Calu3 (cell line): Measurements from ENCODE around the gene DUT. TPM values are rescaled to one million over a fixed set of nuclear protein-coding genes. Genes with fewer than 3 reads are reported as not detected.

Experiments used
- BruUV-seq: library from RNA; stranded (reverse); fragments of 400-500 nt; replicated peaks from 2 replicates; lab custom pipeline; 2021; lab: Mats Ljungman, UMichigan
- CTCF ChIA-PET: fragments of 300-600 bp; sonication (Branson Sonifier 250); formaldehyde crosslinking; loops from one replicate; lab custom pipeline; 2022; ENCODE audit warnings: antibody characterized with exemption; lab: Charles Lee
- DNase-seq: peaks from one replicate; pipeline ENCODE4 v3.0.0; 2022
- H3K27ac Mint-ChIP-seq: one replicate; pipeline ENCODE4 v1.8.0; 2022; ENCODE audit warnings: mixed read lengths; ENCODE audit not compliant: unreplicated experiment
- H3K27me3 Mint-ChIP-seq: one replicate; pipeline ENCODE4 v1.8.0; 2022; ENCODE audit warnings: mixed read lengths; ENCODE audit not compliant: unreplicated experiment
- H3K36me3 Mint-ChIP-seq: one replicate; pipeline ENCODE4 v1.8.0; 2022; ENCODE audit warnings: mild to moderate bottlenecking, moderate library complexity, mixed read lengths; ENCODE audit not compliant: insufficient read depth, unreplicated experiment
- H3K4me1 Mint-ChIP-seq: one replicate; pipeline ENCODE4 v1.8.0; 2022; ENCODE audit warnings: mild to moderate bottlenecking, low read depth, mixed read lengths; ENCODE audit not compliant: unreplicated experiment
- H3K4me3 Mint-ChIP-seq: one replicate; pipeline ENCODE4 v1.8.0; 2022; ENCODE audit warnings: mild to moderate bottlenecking, low read depth, moderate library complexity, mixed read lengths; ENCODE audit not compliant: unreplicated experiment
- H3K9me3 Mint-ChIP-seq: one replicate; pipeline ENCODE4 v1.8.0; 2022; ENCODE audit warnings: low read depth, mixed read lengths; ENCODE audit not compliant: unreplicated experiment
- CTCF ChIP-seq: fragments of 200-600 bp; IDR thresholded peaks from one replicate; pipeline ENCODE4 v1.8.0; 2022; ENCODE audit warnings: antibody characterized with exemption; ENCODE audit not compliant: unreplicated experiment
- intact Hi-C: fragments of 100-400 bp; cut with micrococcal nuclease; formaldehyde crosslinking; loops from one replicate; pipeline ENCODE4 v1.10.0; 2022; ENCODE audit not compliant: unreplicated experiment
- total RNA-seq: library from RNA; stranded (reverse); gene quantifications from 2 replicates; pipeline ENCODE4 v1.2.3, GENCODE V29; 2022

The DUT gene
- total RNA-seq, 1 experiment from 2014 or later, result 116 TPM

- H3K4me3 Mint-ChIP-seq, result no peak overlapping the region
- H3K27me3 Mint-ChIP-seq, result no peaks in the 10 kb centered on the region
- no peak for TF ChIP-seq CTCF
- no TSS peak for BruUV-seq
- H3K36me3 Mint-ChIP-seq, result no peaks in the 10 kb centered on the region
- no peak overlapping the region for H3K27ac Mint-ChIP-seq
- intact Hi-C loops, result no loop called here
- no peaks in the 10 kb centered on the region for H3K4me1 Mint-ChIP-seq
- CTCF ChIA-PET, result no interaction called here
- H3K9me3 Mint-ChIP-seq, result no peaks in the 10 kb centered on the region
- no peak for DNase-seq
Measured at GRCh38 chr15:48391950-48392349, 60.7 kb downstream of the DUT start.

- Mint-ChIP-seq H3K9me3 (no peaks in the 10 kb centered on the region), H3K27me3 (no peaks in the 10 kb centered on the region), H3K36me3 (no peaks in the 10 kb centered on the region), H3K4me3 (no peak overlapping the region), H3K4me1 (no peaks in the 10 kb centered on the region), H3K27ac (no peak overlapping the region)
- no TSS peak for BruUV-seq
- no peak for TF ChIP-seq CTCF
- CTCF ChIA-PET, result no interaction called here
- DNase-seq, result no peak
- intact Hi-C loops, result no loop called here
Measured at GRCh38 chr15:48392356-48392755, 61.1 kb downstream of the DUT start.

Other genes starting within 250 kb of the DUT start
- not detected in 2 replicates for gene SLC24A5, start 210.4 kb upstream of the DUT start, total RNA-seq
- gene MYEF2, start 153.1 kb upstream of the DUT start, total RNA-seq, result 25.4 and 31.1 TPM in 2 replicates
- gene CTXN2, start 139.8 kb upstream of the DUT start, total RNA-seq, result not detected in 2 replicates
- gene SLC12A1, start 125.1 kb upstream of the DUT start, total RNA-seq, result not detected in 2 replicates